ENCODE results near the gene SCARB1.

GRCh38 chr12:124823272-124823970 lies 40.2 kb downstream of the SCARB1 start:
- TF ChIP-seq ZNF488 (tag by site-specific recombination; IDR thresholded peaks at IDR 0.05) (no peak), CTCF (tag by site-specific recombination; IDR thresholded peaks at IDR 0.05) (no peak), ZBTB8A (tag by site-specific recombination; IDR thresholded peaks at IDR 0.05) (no peak), MYNN (tag by site-specific recombination; IDR thresholded peaks at IDR 0.05; ENCODE audit: borderline replicate concordance) (no peak), ZNF274 (IDR thresholded peaks at IDR 0.05; ENCODE audit: low read length) (no peak), ZNF274 (tag by site-specific recombination; IDR thresholded peaks at IDR 0.05; ENCODE audit: borderline replicate concordance) (no peak), BCL11A (tag by site-specific recombination; IDR thresholded peaks at IDR 0.05; ENCODE audit: low read depth) (no peak), ZNF202 (tag by site-specific recombination; IDR thresholded peaks at IDR 0.05; ENCODE audit: borderline replicate concordance) (no peak)
